Fibroblast of lung (primary cell): ENCODE results near the gene C8B.

ENCODE experiments used
- EZH2 ChIP-seq: IDR thresholded peaks from 2 replicates; pipeline ENCODE4 v1.5.1; 2012; ENCODE audit warnings: low read length, control low read depth, mild to moderate bottlenecking; ENCODE audit errors: missing control alignments
- TF ChIP-seq, protein P1 (sequence below), 2 donors: IDR thresholded peaks in 1 of 2; conservative IDR thresholded peaks in 1 of 2; 1 replicate in 1 of 2; 2 replicates in 1 of 2; pipeline ENCODE4 v1.5.1; 2011 to 2012; ENCODE audit warnings: low read length in 2 of 2, control low read depth in 1 of 2, inconsistent platforms in 1 of 2, low read depth in 1 of 2, mild to moderate bottlenecking in 1 of 2

DNA sequence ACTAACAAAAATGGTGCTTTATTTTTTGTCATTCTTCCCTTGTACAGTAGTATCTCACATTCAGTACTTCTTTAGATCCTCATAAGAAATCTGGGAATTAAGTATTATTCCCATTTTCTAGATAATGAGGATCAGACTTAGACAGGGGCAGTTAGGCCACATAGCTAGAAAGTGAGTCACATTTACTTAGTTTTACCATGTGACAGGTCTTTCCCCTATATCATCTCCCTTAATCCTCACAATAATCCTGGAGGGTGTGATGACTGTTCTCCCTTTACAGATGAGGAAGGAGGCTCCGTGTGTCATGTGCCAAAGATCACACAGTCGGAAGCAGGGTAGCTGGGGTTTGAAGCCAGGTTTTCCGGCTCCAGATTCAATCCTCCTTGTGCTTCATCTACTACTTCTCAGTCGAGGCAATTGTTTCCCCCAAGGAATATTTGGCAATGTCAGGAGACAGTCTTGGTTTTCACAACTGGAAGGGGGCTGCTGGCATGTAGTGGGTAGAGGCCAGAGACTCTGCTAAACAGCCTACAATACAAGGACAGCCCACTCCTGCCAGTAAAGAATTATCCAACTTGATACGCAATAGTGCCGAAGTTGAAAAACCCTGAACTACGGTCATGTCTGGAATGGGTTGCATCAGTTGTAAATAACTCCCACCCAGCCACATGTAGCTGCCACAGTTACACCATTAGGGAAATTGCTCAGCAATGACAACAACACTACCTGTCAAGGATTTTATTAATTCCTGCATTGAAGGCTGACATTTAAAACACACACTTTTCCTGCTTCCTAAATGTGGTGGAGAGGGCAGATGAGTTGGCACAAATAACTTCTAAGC, 54.5 kb downstream of the C8B start:
- TF ChIP-seq, protein P1, sequence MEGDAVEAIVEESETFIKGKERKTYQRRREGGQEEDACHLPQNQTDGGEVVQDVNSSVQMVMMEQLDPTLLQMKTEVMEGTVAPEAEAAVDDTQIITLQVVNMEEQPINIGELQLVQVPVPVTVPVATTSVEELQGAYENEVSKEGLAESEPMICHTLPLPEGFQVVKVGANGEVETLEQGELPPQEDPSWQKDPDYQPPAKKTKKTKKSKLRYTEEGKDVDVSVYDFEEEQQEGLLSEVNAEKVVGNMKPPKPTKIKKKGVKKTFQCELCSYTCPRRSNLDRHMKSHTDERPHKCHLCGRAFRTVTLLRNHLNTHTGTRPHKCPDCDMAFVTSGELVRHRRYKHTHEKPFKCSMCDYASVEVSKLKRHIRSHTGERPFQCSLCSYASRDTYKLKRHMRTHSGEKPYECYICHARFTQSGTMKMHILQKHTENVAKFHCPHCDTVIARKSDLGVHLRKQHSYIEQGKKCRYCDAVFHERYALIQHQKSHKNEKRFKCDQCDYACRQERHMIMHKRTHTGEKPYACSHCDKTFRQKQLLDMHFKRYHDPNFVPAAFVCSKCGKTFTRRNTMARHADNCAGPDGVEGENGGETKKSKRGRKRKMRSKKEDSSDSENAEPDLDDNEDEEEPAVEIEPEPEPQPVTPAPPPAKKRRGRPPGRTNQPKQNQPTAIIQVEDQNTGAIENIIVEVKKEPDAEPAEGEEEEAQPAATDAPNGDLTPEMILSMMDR (conservative IDR thresholded peaks at IDR 0.05 in 1 of 2, IDR thresholded peaks at IDR 0.05 in 1 of 2; ENCODE audit: low read depth in 1 of 2, low read length in 2 of 2) = no peak
- no peak for TF ChIP-seq EZH2
